Ammon's horn (tissue), 1 donor: ENCODE measurements around the gene MEGF11.

Experiments
- DNase-seq: peaks from one replicate; pipeline ENCODE4 v3.0.0-alpha.2; 2016; ENCODE audit warnings: low spot score

The MEGF11 gene

DNA sequence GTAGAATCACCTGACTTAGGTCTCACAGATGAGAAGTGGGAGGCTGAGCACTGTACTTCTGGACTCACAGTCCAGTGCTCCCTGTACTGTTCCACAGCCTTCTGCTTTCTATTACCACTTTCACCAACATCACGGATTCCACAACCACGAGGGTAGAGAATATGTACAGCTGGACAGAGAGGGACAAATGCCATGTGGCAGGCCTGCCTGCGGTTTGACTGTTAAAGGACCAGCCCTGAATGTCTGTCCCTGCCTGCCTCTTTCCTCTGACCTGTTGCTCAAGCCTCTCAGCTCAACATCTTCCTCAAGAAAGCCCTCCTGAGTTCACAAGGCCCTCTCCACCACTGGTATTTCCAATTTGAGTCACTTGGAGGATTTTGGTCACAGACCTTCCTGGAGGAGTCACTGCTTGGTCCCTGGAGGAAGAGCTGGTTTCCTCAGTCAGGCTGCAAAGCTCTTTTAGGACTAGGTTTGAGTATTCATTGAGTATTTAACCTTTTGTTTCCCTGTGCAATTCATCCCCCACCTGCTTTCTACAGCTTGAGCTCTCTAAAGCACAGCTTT is 335.1 kb downstream of the MEGF11 start:
- no peak for DNase-seq

DNA sequence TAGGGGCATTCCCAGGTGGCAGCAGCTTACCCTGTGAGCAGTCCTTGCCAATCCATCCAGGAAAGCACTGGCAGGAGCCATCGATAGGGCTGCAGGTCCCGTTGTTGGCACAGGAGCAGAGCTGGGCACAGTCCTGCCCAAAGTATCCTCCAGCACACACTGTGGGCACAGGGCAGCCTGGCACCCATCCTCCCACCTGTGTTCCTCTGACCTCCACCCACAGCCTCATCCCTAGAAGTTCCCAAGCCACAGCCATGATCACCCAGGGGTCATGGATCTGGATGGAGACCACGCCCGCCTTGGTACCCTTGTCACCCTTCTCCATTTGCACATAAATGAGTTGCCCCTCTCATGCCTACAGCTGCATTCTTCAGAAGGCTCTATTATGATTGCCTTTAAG is 335.6 kb downstream of the MEGF11 start:
- no peak for DNase-seq

DNA sequence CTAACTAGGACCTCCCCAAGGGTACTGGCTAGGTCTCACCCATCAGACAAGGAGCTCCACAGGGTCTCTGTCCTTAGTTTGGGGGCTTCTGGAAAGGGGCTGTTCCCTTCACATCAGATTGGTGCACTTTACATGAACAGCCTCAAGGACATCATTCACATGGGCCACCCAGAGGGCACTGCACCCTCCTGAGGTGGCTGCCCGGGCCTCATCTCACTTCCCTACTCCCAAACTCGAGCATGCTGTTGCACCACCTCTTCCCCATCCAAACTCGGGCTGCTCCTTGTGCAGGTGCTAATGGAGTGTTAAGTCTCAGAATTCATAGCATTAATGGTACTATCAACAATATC is 336.2 kb downstream of the MEGF11 start:
- no peak for DNase-seq

DNA sequence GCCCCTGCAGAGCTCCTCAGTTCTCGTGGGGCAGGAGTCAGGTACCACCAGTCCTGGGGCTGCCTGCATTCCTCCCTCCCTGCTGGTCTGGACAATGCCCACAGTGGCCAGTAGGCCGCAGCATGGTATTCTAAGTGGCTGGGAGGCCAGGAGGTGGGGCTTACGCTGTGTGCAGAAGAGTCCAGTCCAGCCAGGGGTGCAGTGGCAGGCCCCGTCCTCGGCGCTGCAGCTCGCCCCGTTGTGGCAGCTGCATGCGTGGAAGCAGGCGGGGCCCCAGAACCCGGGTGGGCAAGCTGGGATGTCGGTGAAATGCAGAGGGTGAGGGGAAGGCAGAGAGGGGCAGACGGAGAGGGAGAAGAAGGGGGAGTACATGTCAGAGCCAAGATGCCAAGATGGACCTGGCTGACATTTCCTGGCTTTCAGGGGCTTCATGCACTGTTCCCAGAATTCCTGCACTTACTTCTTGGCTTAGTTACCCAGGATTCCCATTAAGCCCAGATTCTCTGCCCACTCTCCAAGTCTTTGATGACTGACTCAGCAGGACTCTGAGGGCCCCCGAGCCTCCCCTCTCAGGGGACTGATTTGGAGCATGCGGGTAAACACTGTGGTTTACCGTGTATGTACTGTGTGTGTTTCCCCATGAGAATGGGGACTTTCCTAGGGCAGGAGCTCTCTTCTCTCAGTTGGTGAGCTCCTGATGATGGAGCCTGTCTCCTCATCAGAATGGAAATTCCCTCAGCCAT is 336.7 kb downstream of the MEGF11 start:
- peak; percentile 89 for DNase-seq

DNA sequence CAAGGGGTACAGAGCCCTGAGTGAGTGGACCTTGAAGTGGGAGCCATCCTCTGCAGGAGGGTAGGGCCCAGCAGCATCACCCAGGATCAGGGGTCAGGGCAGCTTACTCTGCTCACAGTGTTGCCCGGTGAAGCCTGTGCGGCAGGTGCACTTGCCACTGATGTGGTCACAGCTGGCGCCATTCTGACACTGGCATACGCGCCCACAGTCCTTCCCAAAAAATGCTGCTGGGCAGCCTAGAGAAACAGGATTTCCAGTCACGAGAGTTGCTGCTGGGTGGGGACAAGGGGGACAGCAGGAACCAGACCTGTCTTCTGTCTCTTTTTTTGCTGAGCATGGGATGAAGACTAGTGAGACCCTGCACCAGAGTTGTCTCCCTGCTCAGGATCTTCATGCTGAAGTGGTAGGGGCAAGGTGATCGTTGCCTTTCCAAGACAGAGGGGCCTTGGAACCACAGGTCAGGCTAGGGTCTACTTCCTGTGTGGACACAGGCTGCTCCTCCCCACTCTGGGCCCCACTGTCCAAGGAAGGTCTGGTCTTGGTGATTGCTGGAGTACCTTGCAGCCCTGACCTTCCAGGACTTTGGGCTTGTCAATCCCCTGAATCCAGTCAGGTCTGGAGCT is 337.4 kb downstream of the MEGF11 start:
- DNase-seq = no peak

DNA sequence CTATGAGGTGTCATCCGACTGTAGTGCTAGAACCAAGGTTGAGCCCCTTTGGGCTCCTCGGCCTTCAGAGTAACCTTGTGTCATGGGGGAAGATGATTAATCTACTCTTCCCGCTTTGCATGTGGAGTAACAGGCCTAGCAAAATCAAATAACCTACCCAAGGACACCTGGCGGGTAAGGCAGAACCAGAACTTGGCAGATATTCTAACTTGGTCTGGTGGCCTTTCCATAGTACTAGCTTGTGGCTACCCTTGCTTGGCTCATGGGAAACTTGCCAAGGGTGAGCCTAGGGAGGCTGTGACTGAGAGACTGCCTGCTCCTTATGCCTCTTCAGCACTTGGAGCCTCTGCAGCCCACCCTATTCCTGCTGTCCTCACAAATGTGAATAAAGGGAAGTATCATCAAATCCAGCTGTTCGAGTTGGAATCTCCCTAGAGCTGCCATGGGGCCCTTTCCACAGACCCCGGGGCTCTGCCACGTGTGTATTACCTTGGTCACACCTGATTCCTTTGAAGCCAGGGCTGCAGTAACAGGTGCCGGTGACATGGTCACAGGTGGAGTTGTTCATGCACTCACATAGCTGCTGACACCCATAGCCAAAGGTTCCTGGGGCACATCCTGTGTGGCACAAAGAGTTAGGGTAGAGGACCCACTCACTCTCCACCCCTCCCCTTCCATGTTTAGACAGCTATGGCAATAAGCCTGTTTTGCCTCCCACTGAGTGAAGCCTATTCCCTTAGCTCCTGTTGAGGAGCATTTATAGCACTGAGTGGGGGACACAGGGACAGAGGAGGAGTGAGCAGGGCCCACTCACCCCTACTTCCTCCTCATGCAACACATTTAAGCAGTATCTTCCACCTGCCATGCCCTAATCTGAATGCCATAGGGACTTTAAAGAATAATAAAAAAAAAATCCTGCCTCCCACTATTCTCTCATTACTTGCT is 338.3 kb downstream of the MEGF11 start:
- DNase-seq = no peak

DNA sequence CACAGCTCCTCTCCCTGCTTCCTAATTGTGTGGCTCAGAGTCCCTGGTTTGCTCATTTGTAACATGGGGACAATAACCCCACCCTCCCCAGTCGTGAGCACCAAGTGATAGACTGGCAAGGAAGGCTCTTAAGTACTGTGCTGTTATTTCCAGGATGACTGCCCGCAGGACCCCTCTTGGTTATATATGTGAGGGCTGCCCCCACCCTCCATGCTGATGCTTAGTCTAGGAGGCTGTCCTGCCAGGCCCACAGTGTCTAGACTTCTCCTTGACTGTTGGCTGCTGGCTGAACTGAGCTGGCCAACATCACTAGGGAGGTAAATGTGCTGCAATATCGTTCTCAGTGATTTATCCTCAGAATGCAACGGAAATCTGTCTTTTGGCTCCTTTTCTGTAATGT is 339.2 kb downstream of the MEGF11 start:
- DNase-seq = no peak

DNA sequence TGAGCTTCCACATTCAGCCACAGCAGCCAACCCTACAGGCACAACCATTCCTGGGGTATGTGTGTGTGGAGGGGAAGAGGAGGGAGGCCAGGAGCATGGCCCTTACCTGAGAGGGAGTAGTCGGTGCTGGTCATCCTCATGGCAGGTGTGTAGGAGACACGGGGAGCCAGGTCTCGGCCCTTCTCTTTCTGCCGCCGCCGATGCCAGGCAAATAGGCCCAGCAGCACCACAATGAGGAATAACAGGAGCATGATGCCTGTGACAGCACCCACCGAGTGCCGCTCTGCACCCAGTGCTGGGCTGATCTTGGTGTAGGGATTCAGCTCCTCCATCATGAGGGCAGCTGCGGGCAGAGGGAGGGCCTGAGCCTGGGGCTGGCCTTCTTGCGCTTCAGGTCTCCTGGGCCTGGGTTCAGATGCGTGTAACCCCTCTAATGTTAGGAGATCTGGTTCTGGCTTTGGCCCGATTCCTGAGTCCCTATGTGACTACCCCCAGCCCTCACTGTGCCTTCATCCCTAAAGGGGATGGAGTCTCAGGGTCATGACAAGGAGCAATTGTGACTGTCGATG is 339.8 kb downstream of the MEGF11 start:
- no peak for DNase-seq

DNA sequence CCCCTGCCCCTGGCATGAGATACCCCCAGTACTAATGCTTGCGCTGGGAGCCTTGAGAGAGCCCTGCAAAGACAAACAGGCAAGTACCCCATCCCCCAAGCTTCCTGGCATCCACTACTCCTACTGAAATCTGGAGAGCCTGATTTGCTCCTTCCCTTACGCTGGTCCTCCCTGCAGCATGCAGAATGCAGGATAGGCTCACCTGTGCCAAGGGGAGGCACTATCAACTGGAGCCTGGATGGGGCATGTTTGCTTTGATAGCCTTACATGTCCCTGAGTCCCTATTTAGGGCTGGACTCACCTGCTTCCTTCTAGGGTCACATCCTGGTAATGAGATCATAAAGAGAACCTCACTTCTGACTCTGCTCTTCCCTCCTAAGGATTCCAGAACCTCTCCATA is 341.3 kb downstream of the MEGF11 start:
- no peak for DNase-seq

DNA sequence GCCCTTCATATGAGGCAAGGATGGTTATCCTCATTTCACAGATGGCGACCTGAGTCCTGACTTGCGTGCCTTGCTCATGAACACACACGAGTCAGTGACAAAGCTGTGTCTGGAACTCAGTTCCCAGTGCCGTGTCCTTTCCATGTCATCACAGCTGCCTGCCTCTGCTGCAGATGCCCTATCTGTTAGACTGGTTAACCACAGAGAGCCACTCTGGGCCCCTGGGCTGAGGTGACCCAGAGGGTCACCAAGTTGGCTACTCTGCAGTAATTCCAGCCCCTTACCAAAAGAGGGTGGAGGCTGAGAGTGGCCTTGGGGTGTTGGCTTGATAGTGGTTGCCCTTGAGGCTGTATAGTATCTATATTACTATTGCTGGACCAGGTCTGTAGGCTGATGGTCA is 343.2 kb downstream of the MEGF11 start:
- DNase-seq = no peak

DNA sequence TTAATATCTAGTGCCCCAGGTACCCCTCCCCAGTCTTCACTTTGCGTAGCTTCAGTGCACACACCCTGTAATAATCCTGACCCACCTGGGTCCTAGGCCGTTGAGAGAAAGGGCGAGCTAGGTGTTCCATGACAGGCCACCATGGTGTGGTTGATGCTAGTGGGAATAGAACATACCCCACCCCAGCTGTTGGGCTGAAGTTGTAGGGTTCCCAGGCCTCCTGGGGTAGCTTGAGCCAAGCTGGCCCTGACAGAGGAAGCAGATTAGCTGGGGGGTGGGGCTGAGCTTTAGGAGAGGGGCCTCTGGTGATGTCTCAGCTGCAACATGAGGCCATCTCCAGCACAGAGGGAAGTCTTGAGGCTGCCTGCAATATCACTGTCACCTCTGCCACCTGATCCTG is 343.7 kb downstream of the MEGF11 start:
- DNase-seq = no peak

DNA sequence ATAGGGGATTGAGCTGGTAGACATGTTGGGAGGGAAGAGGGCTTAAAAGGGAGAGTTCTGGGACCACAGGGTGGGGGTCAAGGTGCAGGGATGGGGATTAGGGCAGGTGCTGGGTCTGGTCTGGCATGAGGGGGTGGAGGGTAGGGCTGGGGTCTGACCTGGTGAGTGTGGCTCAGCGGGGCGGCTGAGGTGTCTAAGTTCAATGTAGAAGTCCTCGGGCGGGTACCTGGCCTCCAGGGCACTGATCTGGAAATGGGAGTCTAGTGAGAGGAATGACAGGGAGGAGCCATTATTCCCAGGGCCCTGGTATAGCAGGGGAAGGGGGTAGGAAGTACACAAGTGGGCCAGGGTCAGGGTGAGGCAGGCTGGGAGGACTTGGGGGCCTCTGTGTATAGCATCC is 344.7 kb downstream of the MEGF11 start:
- no peak for DNase-seq

DNA sequence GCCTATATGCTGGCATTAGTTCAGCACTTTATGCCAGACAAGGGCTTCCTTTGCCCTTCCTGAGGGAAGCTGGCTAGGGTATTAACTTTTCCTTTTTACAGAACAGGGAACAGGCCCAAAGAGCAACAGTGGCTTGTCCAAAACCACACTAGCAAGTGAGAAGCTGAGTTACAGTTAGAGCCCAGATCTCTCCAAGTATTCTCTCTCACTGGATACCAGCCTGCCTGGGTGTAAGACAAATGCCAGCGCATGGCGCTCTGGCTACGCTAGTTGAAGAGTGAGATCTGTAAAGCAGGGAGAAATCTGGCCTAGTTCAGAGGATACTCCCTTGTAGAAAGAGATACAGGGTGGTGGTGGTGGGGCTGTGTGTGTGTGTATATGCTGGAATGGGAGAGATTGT is 345.9 kb downstream of the MEGF11 start:
- no peak for DNase-seq

DNA sequence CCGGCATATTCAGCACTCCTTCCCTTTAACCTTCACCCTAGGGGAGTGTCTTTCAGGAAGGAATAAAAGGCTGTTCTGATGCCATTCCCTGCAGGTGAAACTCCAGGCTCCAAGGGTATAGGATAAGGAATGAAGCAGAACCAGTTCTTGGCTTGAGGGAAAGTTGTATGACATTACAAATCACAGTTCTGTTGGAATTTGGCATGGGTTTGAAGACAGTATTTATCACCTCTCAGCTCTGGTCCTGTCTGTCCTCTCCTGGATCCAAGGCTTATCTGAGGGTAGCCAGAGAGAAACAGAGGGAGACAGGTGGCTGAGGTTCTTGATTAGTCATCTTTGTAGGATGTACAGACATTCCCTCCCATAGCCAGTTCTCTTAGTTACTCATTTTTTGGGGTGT is 347.2 kb downstream of the MEGF11 start:
- DNase-seq = no peak

DNA sequence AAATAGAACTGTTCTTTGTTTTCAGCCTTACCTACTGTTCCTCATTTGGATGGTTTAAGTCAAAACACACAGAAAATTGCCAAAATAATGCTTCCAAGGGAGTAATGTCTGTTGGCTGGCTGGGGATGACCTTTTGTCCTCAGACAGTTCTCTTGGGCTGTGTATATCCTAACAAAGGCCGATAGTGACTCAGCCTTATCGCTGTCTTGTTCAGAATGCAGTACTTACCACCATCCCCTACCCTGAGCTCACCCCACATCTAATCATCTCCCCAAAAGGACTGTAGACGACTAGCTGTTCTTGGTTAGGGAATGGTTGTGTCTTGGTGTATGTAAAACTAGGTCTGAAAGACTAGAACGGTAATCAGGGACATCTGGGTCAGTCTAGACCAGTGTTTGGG is 349.2 kb downstream of the MEGF11 start:
- DNase-seq = no peak

DNA sequence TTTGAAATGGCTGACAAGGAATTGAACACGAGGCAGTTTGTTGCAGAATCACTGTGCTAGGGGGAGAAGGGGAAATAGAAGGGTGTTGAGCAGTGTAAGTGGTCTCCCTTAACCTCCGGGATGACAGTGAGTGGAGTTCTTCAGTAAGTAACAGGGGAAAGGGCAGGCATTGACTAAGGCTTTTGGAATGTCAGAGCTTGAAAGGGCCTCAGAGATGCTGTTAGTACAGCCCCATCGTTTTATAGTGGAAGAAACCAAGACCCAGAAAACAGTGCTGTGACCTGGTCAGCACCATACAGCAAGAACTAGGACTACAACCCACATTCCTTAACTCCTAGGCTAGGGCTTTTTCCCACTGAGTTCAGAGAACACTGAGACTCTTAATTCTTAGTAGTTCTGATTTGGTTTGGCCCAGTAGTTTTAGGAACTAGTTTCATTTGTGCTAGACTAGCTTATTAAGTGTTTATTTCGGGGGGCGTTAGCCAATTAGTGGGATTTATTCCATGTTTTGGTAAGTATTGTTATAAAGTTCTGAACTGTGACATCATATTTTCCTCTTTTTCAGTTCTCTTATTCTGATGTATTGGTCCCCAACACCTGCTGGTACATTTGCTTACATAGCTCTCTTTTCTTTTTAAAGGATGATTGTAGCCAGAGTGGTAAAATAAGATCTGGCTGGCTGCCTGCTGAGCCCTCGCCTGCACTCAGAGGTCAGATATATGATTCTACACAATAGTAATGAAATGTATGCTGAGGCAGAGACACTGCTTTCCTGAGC is 350.1 kb downstream of the MEGF11 start:
- no peak for DNase-seq

DNA sequence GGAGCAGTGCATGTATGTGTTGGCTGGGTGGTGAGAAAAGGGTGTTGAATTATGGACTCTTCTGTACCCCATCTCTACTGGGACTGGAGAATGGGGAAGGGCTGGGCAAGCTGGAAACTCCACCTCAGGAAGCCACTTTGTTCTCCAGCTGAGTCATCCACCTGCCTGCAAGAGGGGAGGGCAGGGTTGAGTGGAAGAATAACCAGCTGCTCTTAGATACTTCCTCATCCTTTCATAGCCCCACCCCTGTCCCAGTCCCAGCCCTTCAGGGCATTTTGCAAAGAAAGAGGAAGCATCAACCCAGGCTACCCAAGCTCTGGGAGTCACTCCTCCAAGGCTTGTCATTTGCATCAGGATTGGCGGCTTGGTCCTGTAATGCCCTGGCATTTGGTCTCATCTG is 351.2 kb downstream of the MEGF11 start:
- DNase-seq = peak; percentile 60

DNA sequence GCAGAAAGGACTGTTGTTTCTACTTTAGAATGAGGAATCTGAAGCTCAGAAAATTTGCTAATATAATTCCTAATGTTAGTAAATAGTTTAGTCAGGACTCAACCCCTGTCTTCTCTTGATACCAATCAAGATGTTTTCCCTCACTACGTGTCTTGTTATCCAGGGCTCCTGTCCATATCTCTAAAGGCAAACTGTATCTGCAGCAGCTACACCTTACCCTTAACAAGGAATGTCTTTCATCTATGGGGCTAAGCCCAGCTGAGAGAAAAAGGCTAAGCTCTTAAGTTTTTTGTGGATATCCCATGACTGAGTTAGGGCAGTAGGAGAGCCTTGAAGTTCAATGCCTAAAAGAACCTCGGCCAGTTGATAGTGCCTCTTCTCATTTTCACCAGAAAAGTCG is 351.7 kb downstream of the MEGF11 start:
- no peak for DNase-seq

DNA sequence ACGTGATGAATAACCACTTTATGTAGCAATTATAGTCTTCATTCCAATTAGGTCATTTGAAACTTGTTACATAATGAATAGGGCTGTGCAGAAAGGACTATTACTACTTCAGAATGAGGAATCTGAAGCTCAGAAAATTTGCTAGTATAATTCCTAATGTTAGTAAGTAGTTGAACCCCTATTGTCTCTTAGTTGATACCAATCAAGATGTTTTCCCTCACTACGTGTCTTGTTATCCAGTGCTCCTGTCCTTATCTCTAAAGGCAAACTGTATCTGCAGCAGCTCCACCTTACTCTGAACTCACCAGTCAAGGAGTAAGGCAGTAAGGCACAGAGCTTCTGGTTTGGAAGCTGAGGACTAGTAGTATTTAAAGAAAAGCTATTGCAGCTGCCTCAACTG is 352.2 kb downstream of the MEGF11 start:
- DNase-seq = no peak

DNA sequence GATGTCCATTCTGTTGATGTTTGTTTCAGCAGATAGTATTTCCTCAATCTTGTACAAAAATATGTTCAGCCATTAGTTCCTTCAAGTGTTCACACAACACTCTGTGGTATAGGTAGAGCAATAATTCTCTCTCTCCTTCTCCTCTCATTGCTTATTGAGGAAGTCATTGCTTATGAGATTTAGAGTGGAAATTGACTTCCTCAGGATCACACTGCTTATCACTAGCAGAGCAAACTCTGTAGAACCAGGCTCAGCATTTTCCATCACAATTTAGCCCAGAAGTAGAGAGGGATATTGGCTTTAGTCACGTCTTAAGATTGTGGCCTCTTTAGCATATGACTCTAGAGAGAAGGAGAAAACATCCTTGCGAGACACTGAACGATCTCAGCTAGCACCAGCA is 353.1 kb downstream of the MEGF11 start:
- no peak for DNase-seq

DNA sequence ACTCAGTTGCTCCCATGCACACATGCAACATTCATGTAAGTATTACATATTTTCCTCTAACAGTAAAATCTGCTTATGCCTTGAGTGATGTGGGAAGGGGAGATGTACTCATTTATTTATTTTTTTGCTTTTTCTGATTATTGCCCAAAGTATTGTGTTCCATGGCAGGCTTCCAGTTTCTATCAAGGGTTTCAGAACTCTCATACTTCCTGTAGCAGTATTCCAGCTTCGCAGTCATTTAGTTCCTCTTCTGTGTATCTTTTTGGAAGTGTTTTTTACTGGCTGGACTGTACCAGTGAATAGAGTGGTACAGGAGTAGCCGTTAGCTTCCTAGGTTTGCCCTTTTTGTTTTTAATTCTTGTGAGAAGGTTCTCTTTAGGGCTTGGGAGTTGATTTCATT is 357.3 kb downstream of the MEGF11 start:
- DNase-seq = no peak

DNA sequence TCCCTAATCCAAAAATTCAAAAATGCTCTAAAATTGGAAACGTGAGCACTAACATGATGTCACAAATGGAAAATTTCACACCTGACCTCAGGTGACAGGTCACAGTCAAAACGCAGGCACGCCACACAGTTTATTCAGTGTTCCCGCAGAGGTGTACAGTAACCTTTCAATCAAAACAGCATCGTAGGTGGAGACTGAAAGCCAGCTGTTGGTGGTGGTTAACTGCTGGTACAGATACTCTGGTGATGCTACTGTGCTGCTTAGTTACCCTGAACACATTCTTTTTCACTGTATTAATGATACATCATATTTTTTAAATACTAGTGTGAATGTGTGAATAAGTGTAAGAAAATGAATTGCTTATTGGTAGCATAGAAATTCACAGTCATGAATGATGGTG is 360.5 kb downstream of the MEGF11 start:
- no peak for DNase-seq
